A673 (cell line): ENCODE data around the gene CNTN5. TPM values are rescaled to one million over a fixed set of nuclear protein-coding genes. Genes with fewer than 3 reads are reported as not detected.

Experiments used
- BruUV-seq: library from RNA; stranded (reverse); fragments of 400-500 nt; replicated peaks from 2 replicates; lab custom pipeline; 2021; lab: Mats Ljungman, UMichigan
- CTCF ChIA-PET: fragments of 300-600 bp; sonication (Branson Sonifier 250); formaldehyde crosslinking; loops from one replicate; lab custom pipeline; 2022; ENCODE audit warnings: antibody characterized with exemption; lab: Charles Lee
- POLR2A ChIA-PET: fragments of 300-600 bp; sonication (Branson Sonifier 250); formaldehyde crosslinking; loops from one replicate; lab custom pipeline; 2022; ENCODE audit warnings: antibody characterized with exemption; ENCODE audit not compliant: low non-redundant PET; lab: Charles Lee
- DNase-seq: peaks from one replicate; pipeline ENCODE4 v3.0.0-alpha.2; 2015; ENCODE audit warnings: low spot score
- H3K27ac ChIP-seq: fragments of 200-600 bp; sonication (generic); 2 replicates; pipeline ENCODE4 v1.5.1; 2016; ENCODE audit warnings: mixed run types, low read depth, mild to moderate bottlenecking, mixed read lengths, antibody characterized with exemption, low read length; ENCODE audit not compliant: poor library complexity, severe bottlenecking
- H3K27me3 ChIP-seq: fragments of 200-600 bp; sonication (generic); replicated peaks from 2 replicates; pipeline ENCODE4 v1.6.1; 2017; ENCODE audit warnings: mixed run types, low read depth, mild to moderate bottlenecking, mixed read lengths, antibody characterized with exemption, low read length; ENCODE audit not compliant: insufficient read depth, poor library complexity
- H3K36me3 ChIP-seq: fragments of 200-600 bp; sonication (generic); 2 replicates; pipeline ENCODE4 v1.6.1; 2016; ENCODE audit warnings: mixed run types, mild to moderate bottlenecking, mixed read lengths, antibody characterized with exemption, low read length; ENCODE audit not compliant: insufficient read depth, poor library complexity, severe bottlenecking
- H3K4me1 ChIP-seq: fragments of 200-600 bp; sonication (generic); 2 replicates; pipeline ENCODE4 v1.6.1; 2017; ENCODE audit warnings: mixed run types, mild to moderate bottlenecking, mixed read lengths, antibody characterized with exemption, low read length; ENCODE audit not compliant: insufficient read depth, poor library complexity, severe bottlenecking
- H3K4me3 ChIP-seq: fragments of 200-600 bp; sonication (generic); 2 replicates; pipeline ENCODE4 v1.5.1; 2016; ENCODE audit warnings: low read depth, mixed run types, mild to moderate bottlenecking, mixed read lengths, low read length; ENCODE audit not compliant: poor library complexity, severe bottlenecking
- H3K9me3 ChIP-seq: fragments of 200-600 bp; sonication (generic); 2 replicates; pipeline ENCODE4 v1.6.1; 2016; ENCODE audit warnings: mixed run types, low read depth, mild to moderate bottlenecking, mixed read lengths, antibody characterized with exemption, low read length; ENCODE audit not compliant: poor library complexity, severe bottlenecking
- EZH2 ChIP-seq: fragments of 200-600 bp; sonication (generic); IDR thresholded peaks from 2 replicates; pipeline ENCODE4 v1.6.1; 2017; ENCODE audit warnings: borderline replicate concordance, low read depth, mild to moderate bottlenecking, mixed read lengths, antibody characterized with exemption, low read length; ENCODE audit not compliant: poor library complexity, severe bottlenecking
- intact Hi-C: fragments of 100-400 bp; cut with micrococcal nuclease; formaldehyde crosslinking; loops from one replicate; pipeline ENCODE4 v1.10.0; 2022; ENCODE audit not compliant: unreplicated experiment
- total RNA-seq: library from RNA; stranded (reverse); gene quantifications from 2 replicates; pipeline ENCODE4 v1.2.3, GENCODE V29; 2021
- TF ChIP-seq, protein P1 (sequence below): fragments of 300-800, 200-600 bp; sonication (generic); conservative IDR thresholded peaks from 2 replicates; pipeline ENCODE4 v1.5.1; 2017; ENCODE audit warnings: low read depth, mild to moderate bottlenecking, antibody characterized with exemption, low read length, moderate library complexity, mixed read lengths

The CNTN5 gene
- total RNA-seq, 1 experiment from 2014 or later: 0.80 TPM

- Histone ChIP-seq H3K4me3 (no peak overlapping the region), H3K4me1 (no peaks in the 10 kb centered on the region), H3K36me3 (no peaks in the 10 kb centered on the region), H3K27me3 (no peaks in the 10 kb centered on the region), H3K27ac (no peak overlapping the region), H3K9me3 (no peaks in the 10 kb centered on the region)
- no peak for DNase-seq
- TF ChIP-seq, protein P1, sequence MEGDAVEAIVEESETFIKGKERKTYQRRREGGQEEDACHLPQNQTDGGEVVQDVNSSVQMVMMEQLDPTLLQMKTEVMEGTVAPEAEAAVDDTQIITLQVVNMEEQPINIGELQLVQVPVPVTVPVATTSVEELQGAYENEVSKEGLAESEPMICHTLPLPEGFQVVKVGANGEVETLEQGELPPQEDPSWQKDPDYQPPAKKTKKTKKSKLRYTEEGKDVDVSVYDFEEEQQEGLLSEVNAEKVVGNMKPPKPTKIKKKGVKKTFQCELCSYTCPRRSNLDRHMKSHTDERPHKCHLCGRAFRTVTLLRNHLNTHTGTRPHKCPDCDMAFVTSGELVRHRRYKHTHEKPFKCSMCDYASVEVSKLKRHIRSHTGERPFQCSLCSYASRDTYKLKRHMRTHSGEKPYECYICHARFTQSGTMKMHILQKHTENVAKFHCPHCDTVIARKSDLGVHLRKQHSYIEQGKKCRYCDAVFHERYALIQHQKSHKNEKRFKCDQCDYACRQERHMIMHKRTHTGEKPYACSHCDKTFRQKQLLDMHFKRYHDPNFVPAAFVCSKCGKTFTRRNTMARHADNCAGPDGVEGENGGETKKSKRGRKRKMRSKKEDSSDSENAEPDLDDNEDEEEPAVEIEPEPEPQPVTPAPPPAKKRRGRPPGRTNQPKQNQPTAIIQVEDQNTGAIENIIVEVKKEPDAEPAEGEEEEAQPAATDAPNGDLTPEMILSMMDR: no peak
- no peak for TF ChIP-seq EZH2
- intact Hi-C loops: no loop called here
- no TSS peak for BruUV-seq
- ChIA-PET CTCF (no interaction called here), POLR2A (no interaction called here)
Measured at GRCh38 chr11:100185588-100185987, 1164.8 kb downstream of the CNTN5 start.

DNA sequence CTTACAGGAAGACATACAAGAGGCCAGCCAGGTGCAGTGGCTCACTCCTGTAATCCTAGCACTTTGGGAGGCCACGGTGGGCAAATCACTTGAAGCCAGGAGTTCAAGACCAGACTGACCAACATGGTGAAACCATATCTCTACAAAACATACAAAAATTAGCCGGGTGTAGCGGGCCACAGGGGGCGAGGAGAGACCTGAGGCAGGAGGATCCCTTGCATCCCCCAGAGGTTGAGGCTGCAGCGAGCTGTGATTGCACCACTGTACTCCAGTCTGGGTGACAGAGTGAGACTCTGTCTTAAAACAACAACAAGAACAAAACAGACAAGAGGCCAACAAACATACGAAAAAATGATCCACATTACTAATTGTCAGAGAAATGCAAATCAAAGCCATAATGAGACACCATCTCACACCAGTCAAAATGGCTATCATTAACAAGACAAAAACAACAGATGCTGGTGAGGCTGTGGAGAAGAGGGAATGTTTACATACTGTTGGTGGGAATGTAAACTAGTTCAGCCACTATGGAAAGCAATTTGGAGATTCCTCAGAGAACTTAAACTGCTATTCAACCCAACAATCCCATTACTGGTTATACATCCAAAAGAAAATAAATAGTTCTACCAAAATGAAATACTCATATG is 1167.5 kb downstream of the CNTN5 start:
- intact Hi-C loops: no loop called here
- CTCF ChIA-PET: no interaction called here
- Histone ChIP-seq H3K9me3 (no peaks in the 10 kb centered on the region), H3K27ac (no peak overlapping the region), H3K27me3 (no peaks in the 10 kb centered on the region), H3K4me1 (no peaks in the 10 kb centered on the region), H3K36me3 (no peaks in the 10 kb centered on the region), H3K4me3 (no peak overlapping the region)
- TF ChIP-seq, protein P1: no peak
- TF ChIP-seq EZH2: no peak
- POLR2A ChIA-PET: no interaction called here
- DNase-seq: no peak
- no TSS peak for BruUV-seq

GRCh38 chr11:100190395-100190794 is 1169.6 kb downstream of the CNTN5 start:
- DNase-seq: no peak
- Histone ChIP-seq H3K27me3 (no peaks in the 10 kb centered on the region), H3K4me3 (no peak overlapping the region), H3K4me1 (no peaks in the 10 kb centered on the region), H3K27ac (no peak overlapping the region), H3K9me3 (no peaks in the 10 kb centered on the region), H3K36me3 (no peaks in the 10 kb centered on the region)
- ChIA-PET POLR2A (no interaction called here), CTCF (no interaction called here)
- BruUV-seq: no TSS peak
- intact Hi-C loops: no loop called here
- TF ChIP-seq, protein P1: no peak
- no peak for TF ChIP-seq EZH2
